GM18507 (cell line): Measurements from ENCODE around the gene CSF1.
"Not testable (repeated sequence)": the region's sequence is repeated elsewhere in the genome, so short reads cannot be mapped to it uniquely, and the experiment has no call there.

Source experiments
- DNase-seq: peaks from one replicate; pipeline ENCODE4 v3.0.0; 2011; ENCODE audit warnings: low read depth; ENCODE audit not compliant: insufficient read length; ENCODE audit errors: extremely low spot score
- FAIRE-seq: peaks from 2 replicates; lab custom pipeline; 2011; peaks lifted over from hg19 to GRCh38; lab: Jason Lieb, UNC

Gene CSF1

GRCh38 chr1:109914587-109915240 lies 4.1 kb downstream of the CSF1 start:
- FAIRE-seq (no peak), DNase-seq (no peak)

GRCh38 chr1:109917051-109917767 lies 6.6 kb downstream of the CSF1 start:
- DNase-seq (no peak), FAIRE-seq (no peak)

GRCh38 chr1:109917768-109918606 lies 7.3 kb downstream of the CSF1 start:
- no peak for FAIRE-seq
- no peak for DNase-seq

GRCh38 chr1:109918671-109919070 lies 8.0 kb downstream of the CSF1 start:
- DNase-seq (no peak), FAIRE-seq (no peak)

DNA sequence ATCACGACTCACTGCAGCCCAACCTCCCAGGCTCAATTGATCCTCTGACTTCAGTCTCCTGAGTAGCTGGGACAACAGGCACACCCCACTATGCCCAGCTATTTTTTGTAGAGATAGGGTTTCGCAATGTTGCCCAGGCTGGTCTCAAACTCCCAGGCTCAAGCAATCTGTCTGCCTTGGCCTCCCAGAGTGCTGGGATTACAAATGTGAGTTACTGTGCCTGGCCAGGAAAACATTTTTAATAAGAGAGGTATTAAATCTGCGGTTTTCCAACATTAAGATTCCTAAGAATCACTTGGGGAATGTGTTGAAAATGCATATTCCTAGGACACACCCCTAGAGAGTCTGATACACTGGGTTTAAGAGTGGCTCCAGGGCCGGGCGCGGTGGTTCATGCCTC lies 8.7 kb downstream of the CSF1 start:
- DNase-seq (no peak), FAIRE-seq (no peak)

DNA sequence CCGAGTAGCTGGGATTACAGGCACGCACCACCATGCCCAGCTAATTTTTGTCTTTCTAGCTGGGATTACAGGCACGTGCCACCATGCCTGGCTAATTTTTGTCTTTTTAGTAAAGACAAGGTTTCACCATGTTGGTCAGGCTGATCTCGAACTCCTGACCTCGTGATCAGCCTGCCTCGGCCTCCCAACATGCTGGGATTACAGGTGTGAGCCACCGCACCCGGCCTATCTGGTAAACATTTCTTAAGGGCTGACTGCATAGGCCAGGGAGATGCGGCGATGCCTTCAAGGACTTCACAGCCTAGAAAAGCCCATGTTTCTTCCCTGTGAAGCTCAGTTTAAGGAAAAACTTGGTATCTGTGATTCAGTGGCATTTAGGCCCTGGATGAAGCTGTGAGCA lies 9.7 kb downstream of the CSF1 start:
- not testable (repeated sequence) for FAIRE-seq, DNase-seq

DNA sequence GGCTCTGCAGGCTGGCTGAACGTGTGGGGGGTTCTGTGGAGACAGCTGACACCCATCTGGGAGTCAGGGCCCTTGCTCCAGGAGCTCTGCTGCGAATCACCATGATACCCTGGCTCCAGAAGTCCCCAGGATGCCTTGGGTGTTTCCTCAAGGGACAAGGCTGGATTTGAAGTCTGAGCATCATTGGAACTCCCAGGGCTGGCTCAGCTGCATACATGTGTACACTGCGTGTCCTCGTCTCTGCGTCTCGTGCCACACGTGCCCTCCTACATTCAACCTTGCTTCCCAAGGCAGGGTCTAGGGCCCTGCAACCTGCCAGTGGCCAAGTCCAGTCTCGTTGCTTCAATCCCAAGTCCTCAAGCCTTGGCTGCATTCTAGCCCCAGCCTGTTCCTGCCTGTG lies 11.7 kb downstream of the CSF1 start:
- FAIRE-seq, result no peak
- DNase-seq, result no peak

DNA sequence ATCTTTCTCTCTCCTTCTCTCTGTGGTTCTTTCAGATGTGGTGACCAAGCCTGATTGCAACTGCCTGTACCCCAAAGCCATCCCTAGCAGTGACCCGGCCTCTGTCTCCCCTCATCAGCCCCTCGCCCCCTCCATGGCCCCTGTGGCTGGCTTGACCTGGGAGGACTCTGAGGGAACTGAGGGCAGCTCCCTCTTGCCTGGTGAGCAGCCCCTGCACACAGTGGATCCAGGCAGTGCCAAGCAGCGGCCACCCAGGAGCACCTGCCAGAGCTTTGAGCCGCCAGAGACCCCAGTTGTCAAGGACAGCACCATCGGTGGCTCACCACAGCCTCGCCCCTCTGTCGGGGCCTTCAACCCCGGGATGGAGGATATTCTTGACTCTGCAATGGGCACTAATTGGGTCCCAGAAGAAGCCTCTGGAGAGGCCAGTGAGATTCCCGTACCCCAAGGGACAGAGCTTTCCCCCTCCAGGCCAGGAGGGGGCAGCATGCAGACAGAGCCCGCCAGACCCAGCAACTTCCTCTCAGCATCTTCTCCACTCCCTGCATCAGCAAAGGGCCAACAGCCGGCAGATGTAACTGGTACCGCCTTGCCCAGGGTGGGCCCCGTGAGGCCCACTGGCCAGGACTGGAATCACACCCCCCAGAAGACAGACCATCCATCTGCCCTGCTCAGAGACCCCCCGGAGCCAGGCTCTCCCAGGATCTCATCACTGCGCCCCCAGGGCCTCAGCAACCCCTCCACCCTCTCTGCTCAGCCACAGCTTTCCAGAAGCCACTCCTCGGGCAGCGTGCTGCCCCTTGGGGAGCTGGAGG lies 12.7 kb downstream of the CSF1 start:
- FAIRE-seq (no peak), DNase-seq (no peak)

DNA sequence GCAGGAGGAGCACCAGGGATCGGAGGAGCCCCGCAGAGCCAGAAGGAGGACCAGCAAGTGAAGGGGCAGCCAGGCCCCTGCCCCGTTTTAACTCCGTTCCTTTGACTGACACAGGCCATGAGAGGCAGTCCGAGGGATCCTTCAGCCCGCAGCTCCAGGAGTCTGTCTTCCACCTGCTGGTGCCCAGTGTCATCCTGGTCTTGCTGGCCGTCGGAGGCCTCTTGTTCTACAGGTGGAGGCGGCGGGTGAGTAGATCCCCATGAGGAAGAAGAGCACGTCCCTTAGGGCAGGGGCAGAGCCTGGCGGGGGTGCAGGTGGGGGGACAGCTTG lies 13.3 kb downstream of the CSF1 start:
- DNase-seq (no peak), FAIRE-seq (no peak)

DNA sequence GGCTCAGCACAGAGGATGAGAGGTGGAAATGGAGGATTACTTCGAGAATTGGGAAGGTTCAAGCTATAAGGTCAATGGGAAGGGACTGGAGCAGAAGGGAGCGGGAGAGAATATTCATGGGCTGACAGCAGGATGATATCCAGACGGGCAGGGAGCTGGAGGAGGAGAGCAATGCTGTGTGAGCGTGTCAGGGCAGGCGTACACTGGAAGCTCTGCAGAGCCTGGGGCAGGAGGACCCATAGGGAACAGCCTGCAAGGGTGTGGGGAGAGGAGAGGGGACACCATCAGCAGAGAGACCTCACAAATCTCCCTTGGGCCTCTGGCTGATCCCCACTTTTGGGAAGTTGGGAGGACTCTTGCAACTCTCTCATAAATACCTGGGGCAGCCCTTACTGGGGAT lies 13.7 kb downstream of the CSF1 start:
- FAIRE-seq (no peak), DNase-seq (no peak)

GRCh38 chr1:109925159-109925990 lies 14.7 kb downstream of the CSF1 start:
- FAIRE-seq, result no peak
- no peak for DNase-seq

DNA sequence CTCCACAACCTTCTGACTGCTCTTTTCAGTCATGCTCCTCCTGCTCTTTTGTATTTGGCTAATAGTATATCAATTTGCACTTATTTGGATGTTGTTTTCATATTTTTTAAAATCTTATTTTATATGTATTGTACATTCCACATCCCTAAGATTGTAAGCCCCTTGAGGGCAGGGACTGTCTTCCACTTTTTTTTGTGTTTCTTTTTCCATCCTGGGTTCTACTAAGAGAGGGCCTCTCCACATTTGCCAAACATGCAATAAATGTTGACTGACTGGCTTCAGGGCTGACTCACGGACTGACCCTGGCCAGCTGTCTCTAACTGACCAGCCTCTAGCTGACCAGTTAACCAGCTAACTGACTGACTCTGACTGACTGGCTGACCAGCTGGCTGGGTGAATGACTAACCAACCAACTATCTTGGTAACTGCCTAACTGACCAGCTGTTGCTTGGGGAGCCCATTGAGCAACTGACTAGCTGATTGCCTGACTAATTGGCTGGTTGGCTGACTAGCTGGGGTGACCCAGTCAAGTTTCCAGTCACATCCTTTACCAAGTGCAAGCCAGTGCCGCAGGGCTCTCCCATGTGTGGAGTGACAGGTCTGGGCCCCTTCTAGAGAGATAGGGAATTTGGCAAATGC lies 16.1 kb downstream of the CSF1 start:
- no peak for DNase-seq
- FAIRE-seq, result no peak

DNA sequence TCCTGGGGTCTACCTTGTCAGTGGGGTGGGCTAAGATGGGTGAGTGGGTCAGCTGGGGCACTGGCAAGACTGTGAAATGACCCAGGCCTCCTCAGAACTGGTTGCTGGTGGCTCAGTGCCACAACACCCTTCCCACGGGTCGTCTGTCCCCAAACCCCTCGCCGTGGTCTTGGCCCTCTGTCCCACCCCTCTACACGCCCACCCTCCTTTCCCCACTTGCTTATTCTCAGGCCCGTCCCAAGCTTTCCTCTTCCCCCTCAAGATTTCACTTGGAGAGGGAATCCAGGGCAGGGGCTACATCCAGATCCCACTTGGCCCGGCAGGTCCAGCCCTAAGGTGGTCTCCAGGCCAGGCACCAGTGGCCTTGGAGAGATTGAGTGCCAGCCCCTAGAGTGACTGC lies 16.7 kb downstream of the CSF1 start:
- no peak for DNase-seq
- no peak for FAIRE-seq

DNA sequence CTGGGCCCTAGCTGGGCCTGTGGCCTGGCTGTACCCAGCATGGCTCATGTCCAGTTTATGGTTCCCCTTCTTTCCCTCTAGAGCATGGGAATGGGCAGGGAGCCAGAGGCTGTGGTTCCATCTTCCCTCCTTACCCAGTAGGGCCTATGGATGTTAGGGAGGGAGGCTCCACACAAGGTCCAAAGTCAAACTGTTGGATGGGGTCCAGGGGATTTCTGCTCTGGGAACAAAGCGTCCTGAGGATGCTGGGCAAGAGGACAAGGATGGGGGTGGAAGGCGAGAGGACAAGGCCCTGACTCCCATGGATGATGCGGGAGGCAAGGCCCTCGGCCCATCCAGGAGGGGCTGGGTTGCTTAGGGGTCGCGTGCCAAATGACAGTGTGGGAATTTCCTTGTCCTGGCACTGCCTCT lies 17.3 kb downstream of the CSF1 start:
- DNase-seq, result no peak

DNA sequence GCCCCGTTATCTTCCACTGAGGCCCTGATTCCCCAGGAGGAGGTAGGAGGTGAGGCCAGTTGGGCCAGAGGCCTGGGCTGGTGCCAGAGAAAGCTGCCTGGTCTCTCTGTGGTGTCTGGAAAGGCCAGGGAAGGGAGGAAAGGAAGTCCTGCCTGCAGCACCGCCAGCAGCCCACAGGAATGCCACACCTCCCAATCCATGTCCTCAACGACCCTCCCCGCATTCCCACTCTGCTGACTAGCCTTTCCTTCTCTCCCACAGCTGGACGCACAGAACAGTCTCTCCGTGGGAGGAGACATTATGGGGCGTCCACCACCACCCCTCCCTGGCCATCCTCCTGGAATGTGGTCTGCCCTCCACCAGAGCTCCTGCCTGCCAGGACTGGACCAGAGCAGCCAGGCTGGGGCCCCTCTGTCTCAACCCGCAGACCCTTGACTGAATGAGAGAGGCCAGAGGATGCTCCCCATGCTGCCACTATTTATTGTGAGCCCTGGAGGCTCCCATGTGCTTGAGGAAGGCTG lies 18.0 kb downstream of the CSF1 start:
- no peak for FAIRE-seq

More for the DNA sequence above, 17.3 kb downstream of the CSF1 start:
- FAIRE-seq, result no peak

DNA sequence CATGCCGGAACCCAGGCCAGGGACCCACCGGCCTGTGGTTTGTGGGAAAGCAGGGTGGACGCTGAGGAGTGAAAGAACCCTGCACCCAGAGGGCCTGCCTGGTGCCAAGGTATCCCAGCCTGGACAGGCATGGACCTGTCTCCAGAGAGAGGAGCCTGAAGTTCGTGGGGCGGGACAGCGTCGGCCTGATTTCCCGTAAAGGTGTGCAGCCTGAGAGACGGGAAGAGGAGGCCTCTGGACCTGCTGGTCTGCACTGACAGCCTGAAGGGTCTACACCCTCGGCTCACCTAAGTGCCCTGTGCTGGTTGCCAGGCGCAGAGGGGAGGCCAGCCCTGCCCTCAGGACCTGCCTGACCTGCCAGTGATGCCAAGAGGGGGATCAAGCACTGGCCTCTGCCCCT lies 18.5 kb downstream of the CSF1 start:
- FAIRE-seq, result no peak
- DNase-seq, result no peak

More for the DNA sequence above, 18.0 kb downstream of the CSF1 start:
- no peak for DNase-seq

DNA sequence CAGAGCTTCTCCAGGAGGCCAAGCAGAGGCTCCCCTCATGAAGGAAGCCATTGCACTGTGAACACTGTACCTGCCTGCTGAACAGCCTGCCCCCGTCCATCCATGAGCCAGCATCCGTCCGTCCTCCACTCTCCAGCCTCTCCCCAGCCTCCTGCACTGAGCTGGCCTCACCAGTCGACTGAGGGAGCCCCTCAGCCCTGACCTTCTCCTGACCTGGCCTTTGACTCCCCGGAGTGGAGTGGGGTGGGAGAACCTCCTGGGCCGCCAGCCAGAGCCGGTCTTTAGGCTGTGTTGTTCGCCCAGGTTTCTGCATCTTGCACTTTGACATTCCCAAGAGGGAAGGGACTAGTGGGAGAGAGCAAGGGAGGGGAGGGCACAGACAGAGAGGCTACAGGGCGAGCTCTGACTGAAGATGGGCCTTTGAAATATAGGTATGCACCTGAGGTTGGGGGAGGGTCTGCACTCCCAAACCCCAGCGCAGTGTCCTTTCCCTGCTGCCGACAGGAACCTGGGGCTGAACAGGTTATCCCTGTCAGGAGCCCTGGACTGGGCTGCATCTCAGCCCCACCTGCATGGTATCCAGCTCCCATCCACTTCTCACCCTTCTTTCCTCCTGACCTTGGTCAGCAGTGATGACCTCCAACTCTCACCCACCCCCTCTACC lies 19.1 kb downstream of the CSF1 start:
- FAIRE-seq (no peak), DNase-seq (no peak)
